NCI-H1694 treated with DMSO at 0.1 percent for 48 hours (cell line): Measurements from ENCODE around the gene GRID1.
"Not testable (repeated sequence)": the region's sequence is repeated elsewhere in the genome, so short reads cannot be mapped to it uniquely, and the experiment has no call there.

Experiments
- DNase-seq: peaks from one replicate; lab custom pipeline; 2025; lab: John Stamatoyannopoulos, UW

Gene GRID1

GRCh38 chr10:86104611-86105145 lies 261.9 kb downstream of the GRID1 start:
- no peak for DNase-seq

DNA sequence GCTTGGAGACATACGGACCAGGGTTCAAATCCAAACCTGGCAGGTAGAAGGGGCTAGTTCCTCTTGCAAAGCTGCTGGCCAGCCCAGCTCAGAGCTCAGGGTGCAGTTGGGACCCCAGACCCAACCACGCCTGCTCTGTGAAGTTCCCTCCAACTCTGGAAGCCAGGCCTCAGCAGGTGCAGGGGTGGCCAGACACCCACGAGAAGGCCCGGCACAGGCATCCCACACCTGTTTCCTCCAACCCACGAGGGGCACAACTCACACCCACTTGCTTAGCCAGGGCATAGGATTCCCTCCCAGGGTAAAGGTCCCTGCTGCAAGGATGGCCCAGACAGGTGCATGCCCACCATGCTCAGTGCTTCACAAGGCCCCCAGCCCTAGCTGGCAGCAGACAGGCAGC lies 262.4 kb downstream of the GRID1 start:
- no peak for DNase-seq

- DNase-seq = peak; percentile 57
These were observed 263.0 kb downstream of the GRID1 start for GRCh38 chr10:86103391-86104101.

DNA sequence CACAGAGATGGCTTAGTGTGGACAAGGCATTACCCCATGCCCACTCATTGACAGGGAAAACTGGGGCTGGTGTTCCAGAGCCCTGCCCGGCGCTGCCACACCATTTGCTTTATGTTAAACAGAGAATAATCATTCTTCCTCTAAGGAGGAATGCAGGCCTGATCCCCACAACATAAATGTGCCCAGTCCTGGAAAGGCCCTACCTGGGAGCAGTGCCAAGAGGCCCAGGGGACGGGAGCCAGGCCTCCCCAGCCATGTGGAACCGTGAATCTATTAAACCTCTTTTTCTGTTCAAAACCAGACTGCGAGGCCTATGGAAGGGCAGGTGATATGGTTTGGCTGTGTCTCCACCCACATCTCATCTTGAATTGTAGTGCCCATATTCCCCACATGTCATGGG lies 264.1 kb downstream of the GRID1 start:
- no peak for DNase-seq

GRCh38 chr10:86102031-86102430 lies 264.6 kb downstream of the GRID1 start:
- DNase-seq = no peak

- DNase-seq = peak; percentile 9
These were observed 266.0 kb downstream of the GRID1 start for GRCh38 chr10:86100581-86101061.

DNA sequence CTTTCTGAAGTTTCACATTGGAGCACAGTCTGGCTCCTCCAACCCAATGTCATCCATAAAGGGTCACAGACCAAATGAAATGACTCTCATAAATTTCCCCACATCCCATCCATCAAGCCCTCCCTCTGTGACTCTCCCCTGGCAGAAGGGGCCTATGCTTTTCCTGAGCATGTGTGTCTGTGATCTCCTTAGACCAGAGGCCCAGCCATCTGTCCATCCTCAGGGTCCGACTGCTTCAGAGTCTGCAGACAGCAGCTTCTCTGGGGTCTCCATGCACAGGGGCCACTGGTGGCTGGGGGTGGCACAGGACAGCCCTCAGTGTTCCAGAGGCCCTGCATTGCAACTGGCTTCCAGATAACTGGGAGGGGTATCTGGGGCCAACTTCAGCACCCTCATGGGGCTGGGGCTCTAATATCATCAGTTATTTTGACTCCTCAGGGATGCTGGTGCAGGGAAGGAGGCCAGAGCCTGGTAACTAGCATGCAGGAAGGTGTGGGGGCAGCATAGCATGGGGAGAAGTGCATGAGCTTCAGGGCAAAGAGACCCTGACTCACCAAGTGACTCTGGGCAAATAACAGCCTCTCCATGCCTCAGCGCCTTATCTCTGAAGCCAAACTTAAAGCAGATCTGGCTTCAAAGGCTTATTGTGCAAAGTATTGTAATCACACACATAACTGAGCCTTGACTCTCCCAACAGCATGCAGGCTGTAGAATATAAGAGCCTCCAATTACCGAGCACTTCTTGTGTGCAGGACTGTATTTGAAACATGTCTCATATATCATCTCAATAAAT lies 266.9 kb downstream of the GRID1 start:
- no peak for DNase-seq

GRCh38 chr10:86098187-86098881 lies 268.3 kb downstream of the GRID1 start:
- DNase-seq = no peak

GRCh38 chr10:86095061-86095460 lies 271.5 kb downstream of the GRID1 start:
- DNase-seq = not testable (repeated sequence)

- DNase-seq = not testable (repeated sequence)
These were observed 274.3 kb downstream of the GRID1 start for GRCh38 chr10:86092311-86092710.

DNA sequence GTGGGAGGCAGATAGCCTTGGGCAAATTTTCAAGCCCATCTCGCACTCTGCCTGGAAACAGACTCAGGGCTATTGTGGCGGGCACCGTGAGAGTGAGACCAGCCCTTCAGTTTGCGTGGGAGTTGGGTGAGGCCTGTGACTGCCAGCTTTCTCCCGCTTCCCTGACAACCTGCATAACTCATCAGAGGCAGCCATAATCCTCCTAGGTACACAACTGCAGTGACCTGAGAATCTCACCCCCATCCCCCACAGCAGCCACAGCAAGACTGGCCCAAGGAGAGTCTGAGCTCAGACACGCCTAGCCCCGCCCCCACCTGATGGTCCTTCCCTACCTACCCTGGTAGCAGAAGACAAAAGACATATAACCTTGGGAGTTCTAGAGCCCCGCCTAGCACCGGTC lies 275.4 kb downstream of the GRID1 start:
- no peak for DNase-seq

DNA sequence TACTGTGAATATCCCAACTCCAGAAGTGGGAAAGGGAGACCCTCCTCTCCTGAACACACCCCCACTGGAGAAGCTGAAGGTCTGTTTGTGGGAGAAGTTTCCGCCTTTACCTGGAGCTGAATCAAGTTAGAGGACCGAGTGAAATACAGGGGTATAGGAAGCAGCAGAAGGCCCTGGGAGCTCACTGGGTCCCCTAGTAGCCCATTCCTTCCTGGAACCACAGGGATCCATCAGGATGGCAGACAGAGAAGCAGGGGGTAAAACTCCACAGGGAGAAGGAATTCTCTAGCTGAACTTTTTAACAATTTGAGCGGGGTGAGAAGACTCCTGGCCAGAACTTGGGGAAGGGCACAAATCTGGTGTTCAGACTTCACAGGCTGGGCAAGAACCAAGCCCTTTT lies 275.8 kb downstream of the GRID1 start:
- DNase-seq = no peak

DNA sequence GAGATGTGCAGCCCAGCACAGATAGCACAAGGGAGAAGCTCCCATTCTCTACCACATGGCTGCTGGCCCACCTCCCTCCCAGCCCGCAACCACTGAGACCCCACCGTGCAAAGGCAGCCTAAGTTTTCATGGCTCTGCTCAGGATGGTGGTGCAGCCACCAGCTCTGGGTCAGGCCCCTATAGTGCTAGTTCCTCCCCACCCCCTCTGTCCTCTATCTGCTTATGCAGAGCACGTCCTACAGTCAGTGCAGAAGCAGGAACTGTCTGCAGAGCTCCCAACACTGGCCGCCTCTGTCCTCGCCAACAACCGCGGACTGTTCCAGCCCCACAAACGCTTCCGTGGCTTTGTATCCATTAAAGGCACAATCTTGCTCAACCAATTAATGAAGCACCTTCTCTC lies 278.9 kb downstream of the GRID1 start:
- no peak for DNase-seq

- DNase-seq = no peak
These were observed 280.2 kb downstream of the GRID1 start for GRCh38 chr10:86086418-86086817.

DNA sequence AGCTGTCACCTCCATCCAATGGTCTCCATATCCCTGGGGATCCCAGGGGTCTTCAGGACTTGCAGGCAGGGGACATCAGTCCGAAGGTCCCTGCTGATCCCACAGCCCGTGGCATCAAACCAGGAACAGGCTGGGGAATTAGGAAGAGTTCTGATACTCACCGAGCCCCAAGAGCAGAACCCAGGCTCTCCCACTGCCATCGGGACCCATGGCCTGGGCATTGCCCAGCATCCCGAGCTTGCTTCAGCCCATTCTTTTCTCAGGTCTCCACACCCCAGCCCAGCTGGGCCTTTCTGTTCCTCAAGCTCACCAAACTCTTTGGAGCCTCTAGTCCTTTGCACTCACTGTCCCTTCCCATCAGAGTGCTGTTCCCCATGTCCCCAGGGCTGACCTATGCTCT lies 280.9 kb downstream of the GRID1 start:
- DNase-seq = no peak

DNA sequence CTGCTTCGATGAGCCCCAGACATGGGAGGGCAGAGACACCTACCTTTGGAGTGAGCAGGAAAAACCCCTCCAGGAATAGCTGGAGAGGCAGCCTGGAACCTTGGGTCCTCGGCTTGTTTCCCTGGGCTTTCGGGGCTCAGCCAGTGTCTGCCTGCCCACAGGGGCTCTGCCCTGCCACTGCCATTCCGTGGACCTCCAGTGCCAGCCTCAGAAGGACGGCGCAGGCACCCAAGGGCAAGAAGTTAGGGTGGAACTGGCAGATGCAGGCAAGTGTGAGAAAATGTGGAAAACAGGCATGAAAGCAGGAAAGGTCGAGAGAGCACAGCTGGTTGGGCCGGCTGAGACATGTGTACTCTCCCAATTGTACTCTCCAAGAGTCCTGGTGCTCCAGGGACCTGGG lies 281.5 kb downstream of the GRID1 start:
- DNase-seq = no peak

- DNase-seq = no peak
These were observed 282.0 kb downstream of the GRID1 start for GRCh38 chr10:86084585-86084984.

- no peak for DNase-seq
These were observed 282.9 kb downstream of the GRID1 start for GRCh38 chr10:86083664-86084175.

DNA sequence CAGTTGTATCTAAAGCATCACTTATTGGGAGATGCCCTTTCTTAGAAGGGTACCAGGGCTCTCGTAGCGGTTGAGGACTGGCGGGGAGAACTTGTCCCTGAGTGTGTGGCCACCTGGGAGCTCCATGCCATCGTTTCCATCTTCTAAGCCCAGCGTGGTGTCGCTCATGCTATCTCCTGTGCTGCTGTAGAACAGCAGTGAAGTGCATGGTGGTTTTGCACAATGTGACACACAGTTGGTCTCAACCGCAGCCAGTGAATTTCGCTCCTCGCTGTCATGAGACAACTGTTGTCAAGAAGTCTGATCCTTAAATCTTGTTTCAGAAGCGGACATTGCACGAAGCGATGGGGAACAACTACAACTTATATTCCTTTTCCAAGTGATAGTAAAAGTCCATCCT lies 283.4 kb downstream of the GRID1 start:
- DNase-seq = no peak

GRCh38 chr10:86082556-86082955 lies 284.0 kb downstream of the GRID1 start:
- no peak for DNase-seq

GRCh38 chr10:86079088-86079487 lies 287.5 kb downstream of the GRID1 start:
- DNase-seq = no peak

DNA sequence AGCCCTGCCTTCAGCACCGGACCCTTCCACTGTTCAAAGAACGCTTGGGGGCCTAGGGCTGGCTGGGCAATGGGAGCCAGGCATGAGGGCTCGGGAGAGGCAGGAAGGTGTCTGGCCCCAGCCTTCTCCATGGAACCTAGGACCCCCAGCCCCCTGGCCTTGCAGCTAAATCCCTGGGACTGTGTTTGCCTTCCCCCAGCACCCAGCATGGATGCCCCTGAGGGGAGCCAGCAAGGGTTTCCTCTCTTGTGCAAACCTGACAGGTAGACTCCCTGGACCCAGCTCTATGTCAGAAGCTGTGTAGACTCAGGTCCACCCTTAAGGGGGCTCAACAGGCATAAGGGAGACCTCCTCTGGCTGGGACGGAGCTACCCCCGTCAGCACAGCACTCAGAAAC lies 288.0 kb downstream of the GRID1 start:
- DNase-seq = no peak
